Neutrophil (primary cell): Measurements from ENCODE around the gene GALNT9.

ENCODE experiments used
- H3K27ac ChIP-seq: fragments of 200-600 bp; sonication (generic); 2 replicates; pipeline ENCODE4 v1.5.1; 2016; ENCODE audit warnings: mild to moderate bottlenecking, moderate library complexity
- H3K27me3 ChIP-seq: fragments of 200-600 bp; sonication (generic); 2 replicates; pipeline ENCODE4 v1.6.0; 2016; ENCODE audit warnings: mild to moderate bottlenecking
- H3K36me3 ChIP-seq: fragments of 200-600 bp; sonication (generic); 2 replicates; pipeline ENCODE4 v1.5.1; 2017
- H3K4me1 ChIP-seq, 2 experiments: fragments of 200-600 bp in 1 of 2; sonication (generic) in 1 of 2; 1 replicate in 1 of 2; 2 replicates in 1 of 2; pipeline versions ENCODE4 v1.5.1 to v1.6.1; 2013 to 2016; ENCODE audit warnings: low read depth in 1 of 2, low read length in 1 of 2, mild to moderate bottlenecking in 1 of 2, moderate library complexity in 1 of 2; ENCODE audit not compliant: control insufficient read depth in 1 of 2, insufficient read depth in 1 of 2
- H3K4me3 ChIP-seq, 2 experiments: fragments of 200-600 bp in 1 of 2; sonication (generic) in 1 of 2; 1 replicate in 1 of 2; 2 replicates in 1 of 2; pipeline ENCODE4 v1.5.1; 2013 to 2016; ENCODE audit warnings: low read depth in 1 of 2, low read length in 1 of 2, mild to moderate bottlenecking in 1 of 2, moderate library complexity in 1 of 2
- H3K9me3 ChIP-seq: fragments of 200-600 bp; sonication (generic); 2 replicates; pipeline ENCODE4 v1.5.1; 2016
- TF ChIP-seq, protein P1 (sequence below): fragments of 200-600 bp; sonication (generic); IDR thresholded peaks from 2 replicates; pipeline ENCODE4 v1.5.1; 2016; ENCODE audit warnings: antibody characterized with exemption

Gene GALNT9

DNA sequence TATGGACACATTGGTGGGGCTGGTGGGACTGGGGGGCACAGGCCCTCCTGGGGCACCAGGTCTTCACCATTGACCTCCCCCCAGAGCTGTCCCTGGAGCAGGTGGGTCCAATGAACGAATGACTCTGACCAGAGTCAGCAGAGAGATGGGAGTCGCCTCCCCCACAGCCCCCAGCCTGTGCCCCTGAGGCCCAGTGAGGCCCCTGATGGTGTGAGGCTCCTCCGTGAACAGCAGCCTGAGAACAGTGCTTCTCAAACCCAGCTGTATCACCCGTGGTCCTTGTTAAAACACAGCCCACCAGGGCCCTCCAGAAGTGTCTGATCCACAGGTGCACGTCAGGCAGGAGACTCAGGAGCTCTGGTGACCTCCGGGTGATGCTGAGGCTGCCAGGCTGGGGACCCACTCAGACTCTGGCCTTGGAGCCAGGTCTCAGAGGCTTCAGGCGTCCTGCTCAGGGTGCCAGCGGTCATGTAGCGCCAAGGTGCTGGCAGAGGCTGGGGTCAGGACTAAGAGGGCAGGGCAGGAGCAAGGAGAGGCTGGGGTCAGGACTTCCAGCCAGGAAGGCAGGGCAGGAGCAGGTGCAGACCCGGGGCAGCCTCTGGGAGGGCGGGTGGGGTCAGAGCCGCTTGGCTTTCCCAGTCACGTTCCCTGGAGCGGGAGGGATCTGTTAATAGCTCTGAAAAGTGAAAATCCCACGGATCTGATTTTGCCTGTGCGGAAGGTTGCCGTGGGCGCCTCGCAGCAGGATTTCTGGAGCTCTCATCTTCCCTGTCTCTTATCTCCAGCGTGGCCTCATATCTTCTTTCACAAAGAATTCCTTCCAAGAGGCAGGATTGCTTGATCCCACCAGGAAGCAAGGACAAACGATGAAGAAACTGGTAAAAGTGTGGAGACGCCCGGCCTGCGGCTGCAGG lies 35.0 kb downstream of the GALNT9 start:
- H3K36me3 ChIP-seq, result no peaks in the 10 kb centered on the region
- no peak overlapping the region for H3K4me3 ChIP-seq
- TF ChIP-seq, protein P1, sequence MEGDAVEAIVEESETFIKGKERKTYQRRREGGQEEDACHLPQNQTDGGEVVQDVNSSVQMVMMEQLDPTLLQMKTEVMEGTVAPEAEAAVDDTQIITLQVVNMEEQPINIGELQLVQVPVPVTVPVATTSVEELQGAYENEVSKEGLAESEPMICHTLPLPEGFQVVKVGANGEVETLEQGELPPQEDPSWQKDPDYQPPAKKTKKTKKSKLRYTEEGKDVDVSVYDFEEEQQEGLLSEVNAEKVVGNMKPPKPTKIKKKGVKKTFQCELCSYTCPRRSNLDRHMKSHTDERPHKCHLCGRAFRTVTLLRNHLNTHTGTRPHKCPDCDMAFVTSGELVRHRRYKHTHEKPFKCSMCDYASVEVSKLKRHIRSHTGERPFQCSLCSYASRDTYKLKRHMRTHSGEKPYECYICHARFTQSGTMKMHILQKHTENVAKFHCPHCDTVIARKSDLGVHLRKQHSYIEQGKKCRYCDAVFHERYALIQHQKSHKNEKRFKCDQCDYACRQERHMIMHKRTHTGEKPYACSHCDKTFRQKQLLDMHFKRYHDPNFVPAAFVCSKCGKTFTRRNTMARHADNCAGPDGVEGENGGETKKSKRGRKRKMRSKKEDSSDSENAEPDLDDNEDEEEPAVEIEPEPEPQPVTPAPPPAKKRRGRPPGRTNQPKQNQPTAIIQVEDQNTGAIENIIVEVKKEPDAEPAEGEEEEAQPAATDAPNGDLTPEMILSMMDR, result no peak
- H3K9me3 ChIP-seq, result no peaks in the 10 kb centered on the region
- H3K4me1 ChIP-seq, result no peaks in the 10 kb centered on the region
- H3K27ac ChIP-seq, result no peak overlapping the region
- no peaks in the 10 kb centered on the region for H3K27me3 ChIP-seq

DNA sequence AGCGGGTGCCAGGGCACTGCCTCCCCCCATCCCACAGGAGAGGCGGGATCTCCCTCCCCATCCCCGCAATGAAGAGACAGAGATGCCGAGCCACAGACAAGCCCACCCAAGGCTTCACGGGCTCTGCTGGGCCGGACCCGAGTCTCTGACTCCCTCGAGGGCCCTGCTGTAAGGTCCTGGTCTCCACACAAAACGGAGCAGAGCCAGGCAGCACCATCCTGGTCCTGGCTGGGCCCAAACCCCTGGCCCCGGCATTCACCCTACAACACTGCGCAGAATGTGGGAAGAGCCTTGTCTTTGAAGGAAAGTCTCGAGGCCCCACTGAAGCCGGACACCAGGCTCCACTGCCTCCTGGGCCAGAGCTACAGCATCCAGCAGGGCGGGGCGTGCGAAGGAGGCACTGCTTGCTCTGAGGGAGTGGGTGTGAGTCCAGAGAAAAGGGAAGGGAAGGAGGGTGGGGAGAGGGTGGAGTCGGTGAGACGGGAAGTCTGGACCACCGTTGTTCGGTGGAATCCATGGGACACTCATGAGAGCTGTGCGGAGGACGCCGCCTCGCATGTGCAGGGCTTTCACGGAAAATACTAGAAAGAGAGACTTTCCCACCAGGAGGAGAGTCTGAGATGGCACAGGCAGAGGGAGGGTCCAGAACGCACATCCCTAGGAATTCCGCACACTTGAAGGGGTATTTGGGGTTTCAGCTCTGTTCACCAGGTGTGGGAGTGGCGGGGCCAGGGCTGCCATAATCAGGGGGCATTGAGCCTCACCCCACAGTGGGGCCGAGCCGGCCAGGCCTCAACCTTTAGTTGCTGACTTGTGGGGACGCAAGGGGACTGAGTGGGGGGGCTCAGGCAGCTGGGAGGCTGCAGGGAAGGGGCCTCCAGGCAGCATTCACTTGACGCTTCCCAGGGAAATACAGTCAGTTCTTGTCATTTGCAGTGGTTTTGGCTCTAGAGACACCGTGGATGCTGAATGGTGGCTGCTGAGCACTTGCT lies 36.8 kb downstream of the GALNT9 start:
- H3K36me3 ChIP-seq, result no peaks in the 10 kb centered on the region
- peaks cover 4% of the 10 kb centered on the region for H3K27me3 ChIP-seq
- TF ChIP-seq, protein P1, result no peak
- no peaks in the 10 kb centered on the region for H3K4me1 ChIP-seq
- no peaks in the 10 kb centered on the region for H3K9me3 ChIP-seq
- H3K4me3 ChIP-seq, result no peak overlapping the region
- H3K27ac ChIP-seq, result no peak overlapping the region

DNA sequence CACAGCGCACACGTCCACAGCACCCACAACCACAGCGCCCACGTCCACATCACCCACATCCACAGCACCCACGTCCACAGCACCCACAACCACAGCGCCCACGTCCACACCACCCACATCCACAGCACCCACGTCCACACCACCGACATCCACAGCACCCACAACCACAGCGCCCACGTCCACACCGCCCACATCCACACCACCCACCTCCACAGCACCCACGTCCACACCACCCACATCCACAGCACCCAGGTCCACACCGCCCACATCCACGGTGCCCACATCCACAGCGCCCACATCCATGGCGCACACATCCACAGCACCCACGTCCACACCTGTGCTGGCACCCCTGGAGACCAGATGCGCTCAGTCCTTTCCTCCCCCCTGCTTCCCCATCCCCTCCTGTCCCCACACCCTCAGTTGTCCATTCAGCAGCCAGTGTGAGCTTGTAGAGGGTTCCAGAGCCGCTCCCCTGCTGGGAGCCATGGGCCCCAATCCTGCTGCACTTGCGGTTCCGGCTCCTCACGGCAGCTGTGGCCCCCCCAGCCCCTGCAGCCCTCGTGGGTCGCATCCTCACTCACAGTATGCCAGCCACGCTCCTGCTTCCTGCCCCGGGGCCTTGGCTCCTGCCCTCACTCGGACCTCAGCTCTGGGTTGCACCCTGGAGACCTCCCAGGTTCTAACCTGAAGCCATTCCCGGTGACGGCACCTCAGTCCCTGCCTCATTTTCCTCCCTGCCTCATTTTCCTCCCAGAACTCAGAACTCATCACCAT lies 37.8 kb downstream of the GALNT9 start:
- H3K27me3 ChIP-seq, result peaks cover 15% of the 10 kb centered on the region
- H3K36me3 ChIP-seq, result no peaks in the 10 kb centered on the region
- H3K4me1 ChIP-seq, result no peaks in the 10 kb centered on the region
- TF ChIP-seq, protein P1, result no peak
- H3K9me3 ChIP-seq, result no peaks in the 10 kb centered on the region
- no peak overlapping the region for H3K27ac ChIP-seq
- no peak overlapping the region for H3K4me3 ChIP-seq

DNA sequence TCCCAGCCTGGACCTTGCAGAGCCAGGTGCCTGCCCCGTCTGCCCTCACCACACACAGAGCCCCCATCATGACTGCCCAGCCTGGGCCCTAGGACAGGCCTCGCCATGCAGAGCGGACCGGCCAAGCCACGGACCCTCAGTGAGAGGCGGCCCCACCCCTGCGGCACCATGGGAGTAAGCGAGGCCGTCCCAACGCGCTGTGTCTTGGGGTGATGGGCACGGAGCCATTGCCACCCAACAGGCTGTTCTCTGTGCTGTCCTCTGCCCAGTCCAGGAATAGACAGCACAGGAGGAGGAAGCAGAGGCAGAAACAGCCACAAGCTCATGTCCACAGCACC lies 39.2 kb downstream of the GALNT9 start:
- H3K4me3 ChIP-seq, result no peak overlapping the region
- H3K4me1 ChIP-seq, result no peaks in the 10 kb centered on the region
- no peaks in the 10 kb centered on the region for H3K36me3 ChIP-seq
- no peak overlapping the region for H3K27ac ChIP-seq
- H3K27me3 ChIP-seq, result peaks cover 29% of the 10 kb centered on the region
- no peaks in the 10 kb centered on the region for H3K9me3 ChIP-seq
- TF ChIP-seq, protein P1, result no peak
